Glutamatergic neuron (in vitro differentiated cells): ENCODE measurements around the gene ADK. TPM values are rescaled to one million over a fixed set of nuclear protein-coding genes. Genes with fewer than 3 reads are reported as not detected.
"Not testable (repeated sequence)": the region's sequence is repeated elsewhere in the genome, so short reads cannot be mapped to it uniquely, and the experiment has no call there.

Source experiments
- DNase-seq: peaks from one replicate; pipeline ENCODE4 v3.0.0; 2022
- H3K27ac Mint-ChIP-seq: one replicate; pipeline ENCODE4 v1.8.0; 2020; ENCODE audit warnings: mild to moderate bottlenecking, mixed read lengths, inconsistent platforms; ENCODE audit not compliant: unreplicated experiment
- H3K27me3 Mint-ChIP-seq: one replicate; pipeline ENCODE4 v1.8.0; 2020; ENCODE audit warnings: mild to moderate bottlenecking, moderate library complexity, mixed read lengths, inconsistent platforms; ENCODE audit not compliant: unreplicated experiment
- H3K36me3 Mint-ChIP-seq: one replicate; pipeline ENCODE4 v1.8.0; 2020; ENCODE audit warnings: mild to moderate bottlenecking, mixed read lengths, inconsistent platforms; ENCODE audit not compliant: unreplicated experiment
- H3K4me1 Mint-ChIP-seq: one replicate; pipeline ENCODE4 v1.8.0; 2020; ENCODE audit warnings: mild to moderate bottlenecking, low read depth, mixed read lengths, inconsistent platforms; ENCODE audit not compliant: unreplicated experiment
- H3K4me3 Mint-ChIP-seq: one replicate; pipeline ENCODE4 v1.8.0; 2020; ENCODE audit warnings: mild to moderate bottlenecking, mixed read lengths, inconsistent platforms; ENCODE audit not compliant: unreplicated experiment
- H3K9me3 Mint-ChIP-seq: one replicate; pipeline ENCODE4 v1.8.0; 2020; ENCODE audit warnings: mild to moderate bottlenecking, moderate library complexity, mixed read lengths, inconsistent platforms; ENCODE audit not compliant: unreplicated experiment
- CTCF ChIP-seq: fragments of 200-600 bp; sonication (generic); IDR thresholded peaks from one replicate; pipeline ENCODE4 v1.5.0; 2021; ENCODE audit not compliant: partially characterized antibody, unreplicated experiment
- total RNA-seq: library from RNA; stranded (reverse); fragmentation: NEBNext Ultra II Directional; extraction: Animal tissue kit (Norgen Biotek cat#: 25700); gene quantifications from one replicate; pipeline ENCODE4 v1.2.1, GENCODE V29; 2021; ENCODE audit not compliant: unreplicated experiment

ADK gene
- total RNA-seq, 1 donor from 2014 or later, result 16.4 TPM

GRCh38 chr10:74290708-74291107 is 139.7 kb downstream of the ADK start:
- no peak for DNase-seq
- H3K9me3 Mint-ChIP-seq, result no peaks in the 10 kb centered on the region
- no peak overlapping the region for H3K4me3 Mint-ChIP-seq
- H3K27me3 Mint-ChIP-seq, result peaks cover 1% of the 10 kb centered on the region
- no peaks in the 10 kb centered on the region for H3K36me3 Mint-ChIP-seq
- TF ChIP-seq CTCF, result no peak
- no peak overlapping the region for H3K27ac Mint-ChIP-seq
- H3K4me1 Mint-ChIP-seq, result no peaks in the 10 kb centered on the region

GRCh38 chr10:74292871-74293427 is 141.9 kb downstream of the ADK start:
- Mint-ChIP-seq H3K4me3 (no peak overlapping the region), H3K4me1 (no peaks in the 10 kb centered on the region), H3K9me3 (no peaks in the 10 kb centered on the region), H3K27ac (no peak overlapping the region), H3K36me3 (no peaks in the 10 kb centered on the region), H3K27me3 (no peaks in the 10 kb centered on the region)
- TF ChIP-seq CTCF, result no peak
- DNase-seq, result no peak

- no peaks in the 10 kb centered on the region for H3K27me3 Mint-ChIP-seq
- no peak for DNase-seq
- H3K4me3 Mint-ChIP-seq, result no peak overlapping the region
- no peak overlapping the region for H3K27ac Mint-ChIP-seq
- no peaks in the 10 kb centered on the region for H3K9me3 Mint-ChIP-seq
- no peaks in the 10 kb centered on the region for H3K36me3 Mint-ChIP-seq
- no peak for TF ChIP-seq CTCF
- H3K4me1 Mint-ChIP-seq, result no peaks in the 10 kb centered on the region
These were observed 142.8 kb downstream of the ADK start for GRCh38 chr10:74293686-74294371.

GRCh38 chr10:74297389-74298080 is 146.5 kb downstream of the ADK start:
- Mint-ChIP-seq H3K36me3 (no peaks in the 10 kb centered on the region), H3K4me3 (no peak overlapping the region), H3K4me1 (no peaks in the 10 kb centered on the region), H3K9me3 (no peaks in the 10 kb centered on the region), H3K27ac (no peak overlapping the region), H3K27me3 (no peaks in the 10 kb centered on the region)
- no peak for TF ChIP-seq CTCF
- no peak for DNase-seq

GRCh38 chr10:74300074-74300621 is 149.1 kb downstream of the ADK start:
- not testable (repeated sequence) for H3K4me1 Mint-ChIP-seq, DNase-seq, H3K36me3 Mint-ChIP-seq, H3K27me3 Mint-ChIP-seq, H3K9me3 Mint-ChIP-seq, H3K4me3 Mint-ChIP-seq, H3K27ac Mint-ChIP-seq
